ENCODE results near the gene TXNRD1. TPM values are rescaled to one million over a fixed set of nuclear protein-coding genes. Genes with fewer than 3 reads are reported as not detected.

TXNRD1 gene
- total and polyA plus RNA-seq, 5 donors, result 57.9 to 187 (median 144) TPM

- DNase-seq, result no peak
- WGBS, result 91% methylated on average over 5 of the region's 5 CpGs
- no peaks in the 10 kb centered on the region for H3K9me3 ChIP-seq (ENCODE audit: control insufficient read depth, low read length)
- H3K27me3 ChIP-seq (ENCODE audit: control insufficient read depth, insufficient read depth), result no peaks in the 10 kb centered on the region
- no peak for ATAC-seq
- no peak overlapping the region for H3K4me3 ChIP-seq (ENCODE audit: low read length)
- peaks cover 4% of the 10 kb centered on the region for H3K4me1 ChIP-seq (ENCODE audit: control insufficient read depth, insufficient read depth, low read length)
- intact Hi-C loops (cut with DNase I), result no loop called here
- no peak overlapping the region for H3K27ac ChIP-seq (ENCODE audit: low read length)
Observed at GRCh38 chr12:104281636-104282035, 66.1 kb downstream of the TXNRD1 start.

DNA sequence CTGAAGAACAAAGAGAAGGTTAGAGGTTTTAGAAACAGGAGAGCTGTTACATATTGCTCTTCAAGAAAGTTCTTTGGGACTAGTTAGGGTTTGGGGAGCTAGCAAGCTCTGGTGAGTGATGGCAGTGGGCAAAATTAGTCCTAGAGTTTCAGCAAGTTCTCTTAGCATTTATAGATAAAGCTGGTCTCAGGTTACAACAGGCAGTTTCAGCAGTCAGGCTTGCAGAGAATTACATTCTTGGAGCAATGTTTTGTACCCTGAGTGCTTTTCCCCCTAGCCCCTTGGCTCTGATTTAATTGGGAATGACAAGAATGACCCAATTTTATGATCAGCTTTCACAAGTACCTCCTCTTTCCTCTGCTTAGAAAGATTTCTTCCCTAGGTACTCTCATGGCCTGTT, 66.5 kb downstream of the TXNRD1 start:
- ATAC-seq (no peak), DNase-seq (no peak)
- no peaks in the 10 kb centered on the region for H3K9me3 ChIP-seq (ENCODE audit: control insufficient read depth, low read length)
- H3K4me1 ChIP-seq (ENCODE audit: control insufficient read depth, insufficient read depth, low read length), result peaks cover 4% of the 10 kb centered on the region
- H3K27me3 ChIP-seq (ENCODE audit: control insufficient read depth, insufficient read depth), result no peaks in the 10 kb centered on the region
- no peak overlapping the region for H3K4me3 ChIP-seq (ENCODE audit: low read length)
- no peak overlapping the region for H3K27ac ChIP-seq (ENCODE audit: low read length)
- intact Hi-C loops (cut with DNase I), result no loop called here

- H3K27me3 ChIP-seq (ENCODE audit: control insufficient read depth, insufficient read depth), result no peaks in the 10 kb centered on the region
- peak overlapping the region; percentile 93 for H3K27ac ChIP-seq (ENCODE audit: low read length)
- intact Hi-C loops (cut with DNase I), result loop anchor here (2.0 to 5.0 kb wide), 2 partner anchors 69 kb away; partner anchors contain the start of gene TXNRD1 (in 3 of the 4)
- H3K4me3 ChIP-seq (ENCODE audit: low read length), result peak overlapping the region; percentile 59
- WGBS, result 70% methylated on average over 3 of the region's 3 CpGs
- DNase-seq (no peak), ATAC-seq (no peak)
- peaks cover 4% of the 10 kb centered on the region for H3K4me1 ChIP-seq (ENCODE audit: control insufficient read depth, insufficient read depth, low read length)
- no peaks in the 10 kb centered on the region for H3K9me3 ChIP-seq (ENCODE audit: control insufficient read depth, low read length)
Observed at GRCh38 chr12:104285740-104286515, 70.3 kb downstream of the TXNRD1 start.

GRCh38 chr12:104286516-104287482, 71.2 kb downstream of the TXNRD1 start:
- ATAC-seq (peak; percentile 95 to 96), DNase-seq (peak; percentile 94 to 98 (median 96))
- under 1% methylated on average over 40 of the region's 40 CpGs for WGBS
- no peaks in the 10 kb centered on the region for H3K27me3 ChIP-seq (ENCODE audit: control insufficient read depth, insufficient read depth)
- H3K4me1 ChIP-seq (ENCODE audit: control insufficient read depth, insufficient read depth, low read length), result peaks cover 4% of the 10 kb centered on the region
- peak overlapping the region; percentile 59 for H3K4me3 ChIP-seq (ENCODE audit: low read length)
- peak overlapping the region; percentile 93 for H3K27ac ChIP-seq (ENCODE audit: low read length)
- intact Hi-C loops (cut with DNase I), result loop anchor here (2.0 to 5.0 kb wide), 2 partner anchors 69 to 70 kb away; partner anchors contain the start of gene TXNRD1 (in 3 of the 4)
- no peaks in the 10 kb centered on the region for H3K9me3 ChIP-seq (ENCODE audit: control insufficient read depth, low read length)

DNA sequence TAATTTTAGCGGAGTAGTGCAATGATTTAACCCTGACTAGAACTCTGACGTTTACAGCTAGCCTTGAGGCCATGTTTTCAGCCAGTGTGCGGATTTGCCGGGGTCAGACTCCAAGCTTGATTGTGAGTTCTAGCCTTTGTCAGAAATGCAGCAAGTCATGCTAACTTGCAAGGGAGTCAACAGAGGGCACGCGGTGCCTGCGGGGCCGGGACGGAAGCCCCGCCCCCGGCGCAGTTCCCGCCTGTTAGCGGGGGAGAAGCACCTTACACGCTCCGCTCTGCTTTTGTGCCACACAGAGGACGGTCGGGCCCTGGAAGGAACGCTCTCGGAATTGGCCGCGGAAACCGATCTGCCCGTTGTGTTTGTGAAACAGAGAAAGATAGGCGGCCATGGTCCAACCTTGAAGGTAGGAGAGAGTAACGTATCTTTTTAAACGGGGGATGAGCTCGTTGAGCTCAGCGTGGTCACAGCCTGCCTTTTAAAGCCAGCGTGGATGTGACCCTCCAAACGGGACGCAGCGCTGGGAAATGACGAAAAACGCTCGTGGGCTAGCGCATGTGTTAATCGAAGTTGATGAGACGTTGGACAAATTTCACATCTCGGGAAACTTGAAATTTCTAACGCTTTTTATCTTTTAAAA, 73.2 kb downstream of the TXNRD1 start:
- intact Hi-C loops (cut with DNase I), result loop anchor here in 3 of 4 donors (5.0 kb wide), 1 partner anchor 71 kb away; the partner anchor contains the start of gene TXNRD1 (in 3 of the 3)
- H3K27me3 ChIP-seq (ENCODE audit: control insufficient read depth, insufficient read depth), result no peaks in the 10 kb centered on the region

GRCh38 chr12:104290320-104290719, 74.7 kb downstream of the TXNRD1 start:
- no peak overlapping the region for H3K27ac ChIP-seq (ENCODE audit: low read length)
- intact Hi-C loops (cut with DNase I), result no loop called here
- no peak overlapping the region for H3K4me3 ChIP-seq (ENCODE audit: low read length)
- ATAC-seq (no peak), DNase-seq (no peak)
- H3K9me3 ChIP-seq (ENCODE audit: control insufficient read depth, low read length), result no peaks in the 10 kb centered on the region
- H3K4me1 ChIP-seq (ENCODE audit: control insufficient read depth, insufficient read depth, low read length), result peaks cover 4% of the 10 kb centered on the region
- H3K27me3 ChIP-seq (ENCODE audit: control insufficient read depth, insufficient read depth), result no peaks in the 10 kb centered on the region
- 88% methylated on average over 8 of the region's 8 CpGs for WGBS

More for the DNA sequence above, 73.2 kb downstream of the TXNRD1 start:
- peak overlapping the region; percentile 68 for H3K27ac ChIP-seq (ENCODE audit: low read length)
- WGBS, result under 1% methylated on average over 41 of the region's 41 CpGs
- ATAC-seq (peak; percentile 85 to 86), DNase-seq (peak; percentile 83 to 91 (median 90))
- H3K9me3 ChIP-seq (ENCODE audit: control insufficient read depth, low read length), result no peaks in the 10 kb centered on the region
- H3K4me1 ChIP-seq (ENCODE audit: control insufficient read depth, insufficient read depth, low read length), result peaks cover 4% of the 10 kb centered on the region
- peak overlapping the region; percentile 59 for H3K4me3 ChIP-seq (ENCODE audit: low read length)

DNA sequence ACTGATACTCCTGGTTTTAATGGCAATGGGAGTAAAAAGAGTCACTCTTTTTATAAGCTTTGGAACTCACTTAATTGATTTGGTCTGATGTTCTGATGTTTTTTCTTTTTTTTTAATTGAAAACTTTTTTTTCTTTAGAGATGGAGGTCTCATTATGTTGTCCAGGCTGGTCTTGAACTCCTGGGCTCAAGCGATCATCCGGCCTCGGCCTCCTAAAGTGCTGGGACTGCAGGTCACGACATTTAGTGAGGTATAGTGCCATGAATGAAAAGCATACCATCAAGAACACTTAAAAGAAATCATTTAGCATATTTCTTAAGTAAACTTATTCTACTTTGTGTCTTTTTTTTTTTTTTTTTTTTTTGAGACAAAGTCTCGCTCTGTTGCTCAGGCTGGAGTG, 75.3 kb downstream of the TXNRD1 start:
- no peak overlapping the region for H3K4me3 ChIP-seq (ENCODE audit: low read length)
- ATAC-seq (no peak), DNase-seq (no peak)
- H3K4me1 ChIP-seq (ENCODE audit: control insufficient read depth, insufficient read depth, low read length), result peaks cover 3% of the 10 kb centered on the region
- 98% methylated on average over 5 of the region's 5 CpGs for WGBS
- no peaks in the 10 kb centered on the region for H3K27me3 ChIP-seq (ENCODE audit: control insufficient read depth, insufficient read depth)
- intact Hi-C loops (cut with DNase I), result no loop called here
- no peak overlapping the region for H3K27ac ChIP-seq (ENCODE audit: low read length)
- no peaks in the 10 kb centered on the region for H3K9me3 ChIP-seq (ENCODE audit: control insufficient read depth, low read length)

- Histone ChIP-seq H3K9me3 (ENCODE audit: control insufficient read depth, low read length) (no peaks in the 10 kb centered on the region), H3K27me3 (ENCODE audit: control insufficient read depth, insufficient read depth) (no peaks in the 10 kb centered on the region), H3K27ac (ENCODE audit: low read length) (no peak overlapping the region), H3K4me3 (ENCODE audit: low read length) (no peak overlapping the region), H3K4me1 (ENCODE audit: control insufficient read depth, insufficient read depth, low read length) (no peaks in the 10 kb centered on the region)
- ATAC-seq (no peak), DNase-seq (no peak)
- intact Hi-C loops (cut with DNase I), result no loop called here
- 69% methylated on average over 5 of the region's 5 CpGs for WGBS
Observed at GRCh38 chr12:104291867-104292524, 76.4 kb downstream of the TXNRD1 start.

DNA sequence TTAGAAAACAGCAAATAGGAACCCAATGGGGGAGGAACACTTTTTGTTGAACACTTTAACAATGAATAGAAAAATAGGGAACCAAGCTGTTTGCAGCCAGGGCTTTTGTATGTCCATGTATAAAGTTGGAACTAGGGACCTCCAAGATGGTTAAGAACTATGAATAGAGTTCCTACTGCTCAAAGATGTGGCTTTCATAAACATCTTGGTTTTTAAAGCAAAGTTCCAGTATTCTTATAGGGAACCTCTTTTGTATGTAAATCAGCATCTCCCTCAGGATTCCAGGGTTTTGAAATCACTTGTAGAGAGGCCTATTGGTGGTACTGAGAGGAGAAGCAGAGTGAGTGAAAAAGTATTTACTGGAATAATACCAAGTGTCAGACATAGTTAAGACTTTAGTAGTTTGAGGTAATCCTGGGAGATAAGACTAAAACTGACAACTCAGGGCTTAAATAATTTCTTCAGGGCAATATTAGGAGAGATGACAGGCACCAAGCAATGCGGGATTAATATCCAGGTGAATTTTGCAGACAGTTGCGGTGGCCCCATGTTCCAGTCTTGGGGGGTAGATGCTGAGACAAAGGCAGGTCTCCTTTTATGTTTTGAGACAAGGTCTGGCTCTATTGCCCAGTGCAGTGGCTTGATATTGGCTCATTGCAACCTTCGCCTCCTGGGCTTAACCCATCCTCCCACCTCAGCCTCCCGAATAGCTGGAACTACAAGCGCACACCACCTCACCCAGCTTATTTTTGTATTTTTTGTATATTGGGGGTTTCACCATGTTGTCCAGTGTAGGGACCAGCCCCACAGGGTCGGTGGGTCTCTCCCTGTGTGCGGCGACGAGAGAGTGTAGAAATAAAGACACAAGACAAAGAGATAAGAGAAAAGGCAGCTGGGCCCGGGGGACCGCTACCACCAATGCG, 77.6 kb downstream of the TXNRD1 start:
- ATAC-seq, result no peak
- Histone ChIP-seq H3K9me3 (ENCODE audit: control insufficient read depth, low read length) (no peaks in the 10 kb centered on the region), H3K4me3 (ENCODE audit: low read length) (no peak overlapping the region), H3K27ac (ENCODE audit: low read length) (no peak overlapping the region), H3K4me1 (ENCODE audit: control insufficient read depth, insufficient read depth, low read length) (no peaks in the 10 kb centered on the region), H3K27me3 (ENCODE audit: control insufficient read depth, insufficient read depth) (no peaks in the 10 kb centered on the region)
- 95% methylated on average over 12 of the region's 12 CpGs for WGBS
- no peak for DNase-seq
- intact Hi-C loops (cut with DNase I), result no loop called here

All from right cardiac atrium (tissue), 5 donors.